ENCODE data around the gene PMEPA1. TPM values are rescaled to one million over a fixed set of nuclear protein-coding genes. Genes with fewer than 3 reads are reported as not detected.

The PMEPA1 gene
- polyA plus RNA-seq, 1 experiment: 4.3 TPM

- Histone ChIP-seq H3K27ac (ENCODE audit: low read depth, low read length) (no peak overlapping the region), H3K9me3 (ENCODE audit: control insufficient read depth, insufficient read depth, low read length) (no peaks in the 10 kb centered on the region; the same call in 1 of the 2 replicates), H3K4me3 (ENCODE audit: low read depth, low read length) (no peak overlapping the region), H3K27me3 (ENCODE audit: control insufficient read depth, insufficient read depth, low read length) (no peaks in the 10 kb centered on the region)
- ChIA-PET CTCF (interaction anchor here (1.0 kb wide), 1 partner anchor 22 kb away, joined by 3 read pairs; no protein-coding TSS in a partner anchor), POLR2A (no interaction called here)
- no peak for DNase-seq (ENCODE audit: low read depth, low spot score)
- TF ChIP-seq, protein P1, sequence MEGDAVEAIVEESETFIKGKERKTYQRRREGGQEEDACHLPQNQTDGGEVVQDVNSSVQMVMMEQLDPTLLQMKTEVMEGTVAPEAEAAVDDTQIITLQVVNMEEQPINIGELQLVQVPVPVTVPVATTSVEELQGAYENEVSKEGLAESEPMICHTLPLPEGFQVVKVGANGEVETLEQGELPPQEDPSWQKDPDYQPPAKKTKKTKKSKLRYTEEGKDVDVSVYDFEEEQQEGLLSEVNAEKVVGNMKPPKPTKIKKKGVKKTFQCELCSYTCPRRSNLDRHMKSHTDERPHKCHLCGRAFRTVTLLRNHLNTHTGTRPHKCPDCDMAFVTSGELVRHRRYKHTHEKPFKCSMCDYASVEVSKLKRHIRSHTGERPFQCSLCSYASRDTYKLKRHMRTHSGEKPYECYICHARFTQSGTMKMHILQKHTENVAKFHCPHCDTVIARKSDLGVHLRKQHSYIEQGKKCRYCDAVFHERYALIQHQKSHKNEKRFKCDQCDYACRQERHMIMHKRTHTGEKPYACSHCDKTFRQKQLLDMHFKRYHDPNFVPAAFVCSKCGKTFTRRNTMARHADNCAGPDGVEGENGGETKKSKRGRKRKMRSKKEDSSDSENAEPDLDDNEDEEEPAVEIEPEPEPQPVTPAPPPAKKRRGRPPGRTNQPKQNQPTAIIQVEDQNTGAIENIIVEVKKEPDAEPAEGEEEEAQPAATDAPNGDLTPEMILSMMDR (IDR thresholded peaks at IDR 0.05; ENCODE audit: low read depth, low read length): no peak
Measured at GRCh38 chr20:57696401-57696961, 13.3 kb downstream of the PMEPA1 start.

DNA sequence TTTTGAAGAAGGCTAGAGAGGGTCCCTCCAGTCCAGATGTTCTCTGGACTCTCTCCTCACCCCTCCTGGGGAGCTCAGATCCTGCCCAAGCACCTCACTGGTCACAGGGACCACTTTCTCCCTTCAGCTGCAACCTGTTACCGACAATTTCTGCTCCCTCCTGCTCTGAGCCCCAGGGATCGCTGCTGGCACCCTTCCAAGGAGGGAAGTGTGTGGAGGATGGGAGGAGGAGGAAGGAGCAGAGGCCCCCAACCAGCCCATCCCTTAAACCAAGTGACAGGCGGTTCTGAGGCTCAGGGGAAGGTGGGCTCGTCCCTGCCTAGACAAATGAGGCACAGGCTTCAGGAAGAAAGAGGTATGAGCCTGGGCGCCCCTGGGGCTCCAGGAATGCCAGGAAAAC lies 13.9 kb downstream of the PMEPA1 start:
- Histone ChIP-seq H3K27me3 (ENCODE audit: control insufficient read depth, insufficient read depth, low read length) (no peaks in the 10 kb centered on the region), H3K27ac (ENCODE audit: low read depth, low read length) (no peak overlapping the region), H3K9me3 (ENCODE audit: control insufficient read depth, insufficient read depth, low read length) (no peaks in the 10 kb centered on the region; the same call in 1 of the 2 replicates), H3K4me3 (ENCODE audit: low read depth, low read length) (no peak overlapping the region)
- TF ChIP-seq, protein P1 (IDR thresholded peaks at IDR 0.05; ENCODE audit: low read depth, low read length): no peak
- no peak for DNase-seq (ENCODE audit: low read depth, low spot score)
- POLR2A ChIA-PET: no interaction called here
- CTCF ChIA-PET: interaction anchor here (1.0 kb wide), 1 partner anchor 23 kb away, joined by 3 read pairs; no protein-coding TSS in a partner anchor

DNA sequence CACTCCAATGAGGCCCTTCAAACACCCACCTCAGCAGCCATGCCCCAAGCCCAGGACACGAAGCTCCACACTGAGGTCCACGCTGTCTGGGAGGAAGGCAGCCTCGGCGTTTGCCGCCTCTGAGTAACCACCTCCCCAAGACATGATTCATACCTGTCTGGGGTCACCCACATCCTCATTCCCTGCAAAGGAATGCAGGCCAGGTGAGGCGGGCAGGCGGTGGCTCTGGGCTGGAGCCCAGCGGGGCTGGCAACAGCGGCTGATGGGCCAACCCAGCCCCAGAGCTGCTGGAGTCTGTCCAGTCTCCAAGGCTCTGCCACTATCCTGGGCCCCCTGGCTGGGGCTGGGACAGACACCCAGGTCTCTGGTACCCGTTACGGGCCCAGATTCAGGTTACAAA lies 14.8 kb downstream of the PMEPA1 start:
- no peak for DNase-seq (ENCODE audit: low read depth, low spot score)

GRCh38 chr20:57694481-57694880 lies 15.3 kb downstream of the PMEPA1 start:
- H3K27me3 ChIP-seq (ENCODE audit: control insufficient read depth, insufficient read depth, low read length): no peaks in the 10 kb centered on the region
- ChIA-PET POLR2A (no interaction called here), CTCF (interaction anchor here (1.5 kb wide), 1 partner anchor 41 kb away, joined by 4 read pairs; no protein-coding TSS in a partner anchor)
- H3K27ac ChIP-seq (ENCODE audit: low read depth, low read length): no peak overlapping the region
- no peaks in the 10 kb centered on the region; the same call in 1 of the 2 replicates for H3K9me3 ChIP-seq (ENCODE audit: control insufficient read depth, insufficient read depth, low read length)
- no peak overlapping the region for H3K4me3 ChIP-seq (ENCODE audit: low read depth, low read length)
- DNase-seq (ENCODE audit: low read depth, low spot score): no peak
- TF ChIP-seq, protein P1 (IDR thresholded peaks at IDR 0.05; ENCODE audit: low read depth, low read length): no peak

More for the DNA sequence above, 14.8 kb downstream of the PMEPA1 start:
- Histone ChIP-seq H3K4me3 (ENCODE audit: low read depth, low read length) (no peak overlapping the region), H3K9me3 (ENCODE audit: control insufficient read depth, insufficient read depth, low read length) (no peaks in the 10 kb centered on the region; the same call in 1 of the 2 replicates), H3K27me3 (ENCODE audit: control insufficient read depth, insufficient read depth, low read length) (no peaks in the 10 kb centered on the region), H3K27ac (ENCODE audit: low read depth, low read length) (no peak overlapping the region)
- TF ChIP-seq, protein P1 (IDR thresholded peaks at IDR 0.05; ENCODE audit: low read depth, low read length): no peak
- POLR2A ChIA-PET: no interaction called here
- CTCF ChIA-PET: interaction anchor here (1.5 kb wide), 1 partner anchor 41 kb away, joined by 4 read pairs; no protein-coding TSS in a partner anchor

- H3K4me3 ChIP-seq (ENCODE audit: low read depth, low read length): no peak overlapping the region
- no peak overlapping the region for H3K27ac ChIP-seq (ENCODE audit: low read depth, low read length)
- H3K27me3 ChIP-seq (ENCODE audit: control insufficient read depth, insufficient read depth, low read length): no peaks in the 10 kb centered on the region
- CTCF ChIA-PET: interaction anchor here (1.5 kb wide), 1 partner anchor 40 kb away, joined by 4 read pairs; no protein-coding TSS in a partner anchor
- no peaks in the 10 kb centered on the region; the same call in 1 of the 2 replicates for H3K9me3 ChIP-seq (ENCODE audit: control insufficient read depth, insufficient read depth, low read length)
- DNase-seq (ENCODE audit: low read depth, low spot score): no peak
- POLR2A ChIA-PET: no interaction called here
- TF ChIP-seq, protein P1 (IDR thresholded peaks at IDR 0.05; ENCODE audit: low read depth, low read length): no peak
Measured at GRCh38 chr20:57693670-57694329, 16.0 kb downstream of the PMEPA1 start.
